Activated T-helper 1 cell treated with anti-CD3 and anti-CD28 coated beads, Interleukin-2, amount 50 U/mL, for 16 hours (primary cell): ENCODE data around the gene FIGLA.

Experiments used
- DNase-seq, 2 donors: peaks; one replicate each; pipeline ENCODE4 v3.0.0-alpha.2; 2020; ENCODE audit warnings: low read depth in 1 of 2, low spot score in 1 of 2

Gene FIGLA

GRCh38 chr2:70776266-70776665, 14.2 kb downstream of the FIGLA start:
- no peak for DNase-seq

DNA sequence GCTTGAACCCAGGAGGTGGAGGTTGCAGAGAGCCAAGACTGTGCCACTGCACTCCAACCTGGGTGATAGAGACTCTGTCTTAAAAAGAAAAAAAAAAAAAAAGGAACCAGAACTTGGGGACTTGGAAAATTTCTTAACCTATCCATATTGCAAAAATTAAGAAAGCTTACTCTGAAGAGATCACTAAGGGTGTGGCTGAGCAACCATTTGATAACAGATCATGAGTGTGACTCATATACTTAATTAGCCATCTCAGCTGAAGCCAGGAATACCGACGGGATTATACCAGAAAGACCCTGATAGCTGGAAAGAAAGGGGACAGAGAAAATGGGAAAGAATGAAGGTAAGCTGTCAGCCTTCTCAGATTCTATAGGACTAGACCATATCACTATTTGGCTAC, 15.3 kb downstream of the FIGLA start:
- no peak for DNase-seq

DNA sequence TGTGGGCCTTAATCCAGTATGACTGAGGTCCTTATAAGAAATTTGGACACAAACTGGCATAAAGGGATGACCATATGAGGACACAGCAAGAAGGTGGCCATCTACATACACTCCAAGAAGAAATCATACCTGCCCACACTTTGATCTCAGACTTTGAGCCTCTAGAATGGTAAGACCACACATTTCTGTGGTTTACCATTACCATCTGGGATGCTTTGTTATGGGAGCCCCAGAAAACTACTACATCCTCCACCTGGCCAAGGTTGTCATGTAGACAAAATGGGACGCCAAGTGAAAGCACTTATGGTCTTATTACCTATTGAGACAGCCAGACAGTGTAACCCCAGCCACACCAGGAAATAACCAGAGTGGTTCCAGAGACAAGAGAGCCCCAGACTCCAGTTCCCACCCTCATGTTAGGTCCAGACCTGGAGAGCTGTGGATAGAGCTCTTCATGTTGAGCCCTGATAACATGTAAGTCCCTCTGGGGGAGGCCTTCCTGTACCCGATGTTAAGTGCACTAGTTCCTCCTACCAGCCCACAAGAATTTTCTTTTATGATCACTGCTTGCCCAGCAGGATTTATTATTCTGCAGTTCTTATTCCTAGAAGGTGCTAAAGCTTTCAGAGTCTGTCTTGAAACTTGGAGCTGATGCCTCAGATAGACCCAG, 17.8 kb downstream of the FIGLA start:
- DNase-seq: no peak

- DNase-seq: no peak
These were observed 19.0 kb downstream of the FIGLA start for GRCh38 chr2:70771446-70771845.

DNA sequence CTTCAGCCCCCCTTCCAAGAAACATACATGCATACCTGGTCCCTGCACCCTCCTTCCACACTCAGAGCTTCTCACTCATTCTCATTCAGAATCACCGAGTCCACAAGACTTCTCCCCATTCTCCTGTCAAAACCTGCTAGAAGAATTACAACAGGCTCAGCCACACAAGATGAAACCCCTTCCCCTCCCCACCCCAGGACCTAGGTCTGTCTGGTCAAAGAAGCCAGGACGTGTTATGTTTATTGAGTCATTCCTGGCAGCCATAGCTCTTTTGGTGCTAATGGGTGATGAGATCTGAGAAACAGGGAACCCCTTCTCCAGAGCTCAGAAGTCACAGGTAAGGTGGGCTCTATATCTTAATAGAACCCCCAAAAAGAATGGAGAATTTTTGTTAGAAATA, 21.0 kb downstream of the FIGLA start:
- DNase-seq: no peak

GRCh38 chr2:70768590-70769085, 21.8 kb downstream of the FIGLA start:
- no peak for DNase-seq

DNA sequence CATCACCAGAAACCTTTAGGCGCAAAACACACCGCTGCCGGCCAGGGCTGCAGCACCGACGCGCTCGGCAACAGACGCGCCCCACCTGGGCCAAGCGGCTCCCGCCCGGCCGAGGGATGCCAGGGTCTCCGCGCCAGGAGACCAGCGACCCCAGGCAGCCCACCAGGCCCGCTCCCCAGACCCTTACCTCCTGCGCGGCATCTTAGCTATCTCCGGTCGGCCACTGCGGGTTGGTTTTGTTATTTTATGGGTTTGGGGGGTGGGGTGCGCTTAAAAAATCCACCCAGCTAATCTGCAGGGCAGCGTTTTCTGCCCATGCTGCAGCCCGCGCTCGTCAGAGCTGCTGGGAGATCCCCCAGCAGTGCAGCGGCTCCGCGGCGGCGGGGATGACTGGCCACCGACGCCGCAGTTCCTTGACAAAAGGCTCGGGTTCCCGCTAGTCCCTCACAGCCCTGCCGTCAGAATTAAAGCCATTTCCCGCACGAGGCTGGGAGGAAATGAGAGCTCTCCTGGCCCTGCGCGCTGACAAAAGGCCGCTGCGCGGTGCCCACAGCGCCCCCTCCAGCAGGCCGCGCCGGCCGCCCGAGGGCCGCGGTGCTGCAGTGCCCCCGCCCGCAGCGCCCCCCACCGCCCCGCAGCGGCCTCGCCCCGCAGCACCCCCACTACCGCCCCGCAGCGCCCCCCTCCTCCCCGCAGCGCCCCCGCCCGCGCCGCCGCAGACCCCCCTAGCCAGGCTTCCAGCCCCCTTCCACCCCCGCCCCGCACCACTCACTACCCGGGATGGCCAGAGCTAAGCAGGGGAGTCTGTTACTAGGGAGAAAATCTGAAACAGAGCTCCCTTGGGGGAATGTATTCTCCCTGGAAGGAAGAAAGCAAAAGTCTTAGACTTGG, 22.5 kb downstream of the FIGLA start, which contains the start of gene ADD2:
Gene ADD2, minus strand, starts transcription at position 502 of the 891 bp plus-strand sequence. CDS start 61,792 bp downstream, outside the sequence.
- no peak for DNase-seq

GRCh38 chr2:70767079-70767698, 23.3 kb downstream of the FIGLA start:
- no peak for DNase-seq

DNA sequence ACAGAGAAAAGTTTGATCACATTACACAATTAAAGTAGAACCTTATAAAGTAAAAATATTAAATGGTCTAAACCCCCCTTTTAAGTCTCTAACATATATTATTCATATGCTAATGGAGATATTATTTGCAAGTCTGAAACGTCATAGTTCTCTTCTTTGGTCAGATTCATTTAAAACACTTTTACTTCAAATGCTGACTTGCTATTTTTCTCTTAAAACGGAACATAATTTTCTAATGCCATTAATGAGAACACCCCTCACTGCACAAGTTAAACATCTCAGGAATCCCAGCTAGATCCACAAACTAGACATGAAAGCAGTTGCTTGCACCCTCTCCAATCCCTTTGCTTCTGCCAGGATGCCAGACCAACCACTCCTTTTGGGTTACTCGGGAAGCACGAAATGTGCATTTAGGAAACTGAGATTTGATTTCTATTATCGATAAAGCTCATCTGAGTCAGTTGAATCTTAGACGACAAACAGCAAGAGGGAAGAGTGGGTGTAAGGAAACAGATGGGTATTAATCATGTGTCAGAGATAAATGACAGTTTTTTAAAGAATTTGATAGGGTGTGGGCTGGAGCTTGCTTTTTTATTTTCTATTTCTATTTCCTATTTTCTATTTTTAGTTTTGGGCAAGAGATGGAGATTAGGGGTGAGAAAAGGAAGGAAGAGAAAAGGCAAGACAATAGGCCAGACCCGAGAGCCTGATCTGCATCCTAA, 23.9 kb downstream of the FIGLA start:
- DNase-seq: no peak

- no peak for DNase-seq
These were observed 24.9 kb downstream of the FIGLA start for GRCh38 chr2:70765507-70765906.

DNA sequence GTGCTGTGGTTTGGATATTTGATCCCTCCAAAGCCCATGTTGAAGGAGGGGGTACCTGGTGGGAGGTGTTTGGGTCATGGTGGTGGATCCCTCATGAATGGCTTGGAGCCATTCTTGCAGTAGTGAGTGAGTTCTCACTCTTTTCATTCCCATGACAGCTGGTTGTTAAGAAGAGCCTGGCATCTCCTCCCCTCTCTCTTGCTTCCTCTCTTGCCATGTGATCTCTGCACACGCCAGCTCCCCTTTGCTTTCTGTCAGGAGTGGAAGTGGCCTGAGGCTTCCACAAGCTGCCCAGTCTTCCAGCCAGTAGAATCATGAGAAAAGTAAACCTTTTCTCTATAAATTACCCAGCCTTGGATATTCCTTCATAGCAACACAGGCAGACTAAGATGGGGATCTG, 31.0 kb downstream of the FIGLA start:
- no peak for DNase-seq

DNA sequence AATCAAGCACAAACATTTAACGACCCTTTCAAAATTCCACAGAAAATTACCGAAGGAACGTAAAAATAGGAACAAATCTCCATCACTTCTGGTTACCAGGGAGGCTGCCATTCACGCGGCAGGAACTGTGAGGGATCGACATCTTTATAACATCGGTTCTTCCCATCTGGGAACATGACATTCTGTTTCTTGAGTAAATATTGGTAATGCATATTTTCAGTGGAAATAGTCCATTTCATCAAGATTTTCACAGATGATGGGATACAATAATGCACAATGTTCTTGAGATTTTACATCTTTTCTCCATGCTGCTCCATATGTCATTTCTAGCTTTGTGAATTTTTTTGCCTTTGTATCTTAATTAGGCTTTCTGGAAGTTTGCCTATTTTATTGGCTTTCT, 32.5 kb downstream of the FIGLA start:
- DNase-seq: no peak

DNA sequence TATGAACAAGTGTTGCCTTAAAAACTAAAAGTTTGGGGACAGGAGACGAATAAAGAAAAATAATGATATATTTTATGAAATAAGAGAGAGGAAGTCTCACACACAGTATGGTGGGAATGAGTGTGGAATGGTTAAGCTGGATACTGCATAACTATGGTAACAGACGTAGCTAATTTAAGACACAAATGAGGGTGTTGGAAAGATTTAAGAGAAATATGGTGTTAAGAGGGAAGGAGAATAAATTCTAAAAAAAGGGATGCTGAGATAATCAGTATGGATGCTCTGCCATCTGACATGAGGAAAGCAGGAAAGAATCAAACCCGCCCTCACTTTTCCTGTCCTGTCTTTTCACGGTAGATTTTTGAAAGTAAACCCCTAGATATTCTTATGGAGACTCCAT, 33.1 kb downstream of the FIGLA start:
- DNase-seq: no peak

- no peak for DNase-seq
These were observed 34.3 kb downstream of the FIGLA start for GRCh38 chr2:70756128-70756527.

GRCh38 chr2:70753902-70754301, 36.5 kb downstream of the FIGLA start:
- DNase-seq: no peak

DNA sequence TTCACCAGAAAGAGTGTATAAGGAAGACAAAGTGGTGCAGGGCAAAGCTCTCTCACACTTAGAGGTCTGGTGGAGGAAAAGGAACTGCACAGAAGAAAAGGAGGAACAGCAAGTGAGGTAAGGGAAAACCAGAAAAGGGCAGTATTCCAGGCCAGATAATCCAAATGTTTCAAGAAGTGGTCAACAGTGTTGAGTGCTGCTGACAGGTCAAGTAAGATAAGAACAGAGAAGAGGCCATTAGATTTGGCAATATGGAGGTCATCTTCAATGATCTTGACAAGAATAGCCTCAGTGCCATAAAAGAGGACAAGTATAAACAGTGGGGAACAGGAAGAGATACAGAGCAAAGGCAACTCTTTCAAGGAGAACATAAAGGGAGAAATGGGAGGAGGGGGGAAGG, 37.4 kb downstream of the FIGLA start:
- no peak for DNase-seq

DNA sequence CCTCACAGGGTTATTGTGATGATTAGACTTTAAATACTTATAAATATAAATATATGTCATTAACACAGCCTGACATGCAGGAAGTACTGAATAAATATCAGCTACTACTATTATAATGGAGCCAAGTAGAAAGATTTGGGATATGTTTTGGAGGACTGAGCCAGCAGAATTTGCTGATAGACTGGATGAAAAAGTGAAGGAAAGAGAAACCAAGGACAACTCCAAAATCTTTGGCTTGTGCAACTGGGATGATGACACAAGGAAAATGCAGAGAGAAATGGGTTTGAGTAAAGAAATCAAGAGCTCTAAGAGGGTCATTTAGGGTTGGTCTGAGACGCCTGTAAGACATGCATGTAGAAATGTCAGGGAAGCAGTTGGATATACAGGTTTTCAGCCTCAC, 38.0 kb downstream of the FIGLA start:
- no peak for DNase-seq

DNA sequence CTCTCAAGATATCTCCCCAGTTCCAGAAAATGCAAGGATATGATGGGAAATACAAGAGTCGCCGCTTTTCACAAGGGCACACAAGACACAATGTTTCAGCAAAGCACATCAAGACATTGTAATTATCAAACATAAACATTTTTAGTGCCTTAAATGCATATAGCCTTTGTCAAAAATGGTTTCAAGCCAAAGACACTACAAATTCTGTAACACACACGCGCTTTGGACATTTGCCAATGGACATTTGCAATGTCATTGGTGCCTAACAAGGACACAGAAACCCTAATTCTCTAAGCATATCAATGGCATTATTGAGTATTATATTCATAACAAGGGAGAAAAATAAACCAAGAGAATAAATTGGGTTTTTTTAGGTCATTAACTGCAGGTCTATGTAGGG, 38.6 kb downstream of the FIGLA start:
- DNase-seq: no peak

GRCh38 chr2:70750320-70750719, 40.1 kb downstream of the FIGLA start:
- DNase-seq: no peak

GRCh38 chr2:70748002-70748784, 42.2 kb downstream of the FIGLA start:
- DNase-seq: no peak
